Skeletal muscle satellite cell (primary cell): ENCODE data around the gene RUFY2.

Experiments
- H3K27me3 ChIP-seq: 2 replicates; pipeline ENCODE4 v1.7.0; 2013; ENCODE audit warnings: low read length; ENCODE audit not compliant: control insufficient read depth, insufficient read depth
- H3K36me3 ChIP-seq: 2 replicates; pipeline ENCODE4 v1.7.0; 2013; ENCODE audit warnings: mild to moderate bottlenecking, control low read depth, low read length; ENCODE audit not compliant: insufficient read depth
- H3K4me1 ChIP-seq: 2 replicates; pipeline ENCODE4 v1.7.0; 2013; ENCODE audit warnings: low read length; ENCODE audit not compliant: control insufficient read depth, insufficient read depth
- H3K4me2 ChIP-seq: 2 replicates; pipeline ENCODE4 v1.7.0; 2013; ENCODE audit warnings: mild to moderate bottlenecking, low read length
- H3K4me3 ChIP-seq: 2 replicates; pipeline ENCODE4 v1.7.0; 2013; ENCODE audit warnings: low read length
- H3K9ac ChIP-seq: 2 replicates; pipeline ENCODE4 v1.7.0; 2013; ENCODE audit warnings: mild to moderate bottlenecking, low read depth, low read length, moderate library complexity
- H3K9me3 ChIP-seq: replicated peaks from 2 replicates; pipeline ENCODE4 v1.7.0; 2013; ENCODE audit warnings: mild to moderate bottlenecking, control low read depth, low read length

The RUFY2 gene

DNA sequence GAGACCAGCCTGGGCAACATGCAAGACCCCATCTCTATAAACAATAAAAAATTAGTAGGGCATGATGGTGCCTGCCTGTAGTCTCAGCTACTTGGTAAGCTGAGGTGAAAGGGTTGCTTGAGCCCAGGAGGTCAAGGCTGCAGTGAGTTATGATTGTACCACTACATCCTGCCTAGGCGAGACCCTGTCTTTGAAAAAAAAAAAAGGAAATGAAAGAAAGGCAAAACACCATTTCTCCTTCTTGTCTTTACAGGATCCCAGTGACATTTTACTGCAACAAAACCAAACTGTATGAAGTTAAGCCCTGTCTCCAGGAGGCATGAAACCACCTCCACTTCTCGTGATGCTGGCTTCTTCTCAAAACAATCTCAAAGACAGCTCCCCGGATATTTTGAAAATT, 44.5 kb downstream of the RUFY2 start:
- Histone ChIP-seq H3K27me3 (no peaks in the 10 kb centered on the region), H3K9ac (no peak overlapping the region), H3K4me1 (no peaks in the 10 kb centered on the region), H3K4me3 (no peak overlapping the region), H3K9me3 (no peaks in the 10 kb centered on the region), H3K4me2 (no peak overlapping the region), H3K36me3 (peaks cover 55% of the 10 kb centered on the region)

DNA sequence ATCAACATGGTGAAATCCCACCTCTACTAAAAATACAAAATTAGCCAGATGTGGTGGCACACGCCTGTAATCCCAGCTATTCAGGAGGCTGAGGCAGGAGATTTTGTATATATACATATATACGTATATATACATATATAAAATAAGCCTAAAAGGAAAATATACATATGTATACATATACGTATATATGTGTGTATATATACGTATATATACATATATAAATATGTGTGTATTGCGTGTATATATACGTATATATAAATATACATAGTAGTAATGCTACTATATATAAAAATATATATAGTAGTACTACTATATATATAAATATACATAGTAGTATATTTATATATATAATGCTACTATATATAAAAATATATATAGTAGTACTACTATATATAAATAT, 47.9 kb downstream of the RUFY2 start:
- Histone ChIP-seq H3K4me2 (no peak overlapping the region), H3K9ac (no peak overlapping the region), H3K27me3 (no peaks in the 10 kb centered on the region), H3K9me3 (no peaks in the 10 kb centered on the region), H3K36me3 (peaks cover 55% of the 10 kb centered on the region), H3K4me1 (no peaks in the 10 kb centered on the region), H3K4me3 (no peak overlapping the region)

DNA sequence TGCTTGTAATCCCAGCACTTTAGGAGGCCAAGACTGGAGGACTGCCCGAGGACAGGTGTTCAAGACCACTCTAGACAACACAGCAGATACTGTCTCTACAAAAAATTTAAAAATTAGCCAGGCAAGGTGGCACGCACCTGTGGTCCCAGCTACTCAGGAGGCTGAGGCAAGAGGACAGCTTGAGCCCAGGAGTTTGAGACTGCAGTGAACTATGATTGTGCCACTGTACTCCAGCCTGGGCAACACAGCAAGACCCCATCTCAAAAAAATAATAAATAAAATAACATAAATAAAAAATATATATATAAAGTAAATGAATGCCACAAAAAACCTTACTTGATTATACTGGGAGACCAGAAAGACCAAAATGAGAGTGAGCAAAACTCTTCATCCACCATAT, 53.5 kb downstream of the RUFY2 start:
- Histone ChIP-seq H3K36me3 (peaks cover 34% of the 10 kb centered on the region), H3K4me3 (no peak overlapping the region)

DNA sequence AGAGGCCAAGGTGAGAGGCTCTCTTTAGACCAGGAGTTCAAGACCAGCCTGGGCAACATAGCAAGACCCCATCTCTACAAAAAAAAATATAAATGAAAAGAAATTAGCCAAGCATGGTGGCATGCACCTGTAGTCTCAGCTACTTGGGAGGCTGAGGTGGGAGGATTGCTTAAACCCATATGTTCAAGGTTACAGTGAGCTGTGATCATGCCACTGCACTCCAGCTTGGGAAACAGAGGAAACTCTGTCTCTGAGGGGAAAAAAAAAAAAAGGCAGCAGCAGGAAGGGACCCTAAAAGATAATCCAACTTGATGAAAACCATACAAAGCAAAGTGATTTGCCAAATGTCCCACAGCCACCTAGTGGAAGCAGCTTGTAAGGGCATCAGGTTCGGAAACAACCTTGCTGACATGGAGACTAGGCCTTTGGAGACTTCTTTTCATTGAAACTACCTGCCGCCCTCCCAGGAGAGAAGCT, 58.8 kb downstream of the RUFY2 start:
- Histone ChIP-seq H3K4me1 (peaks cover 10% of the 10 kb centered on the region), H3K4me2 (no peak overlapping the region), H3K36me3 (peaks cover 48% of the 10 kb centered on the region), H3K9ac (no peak overlapping the region), H3K4me3 (no peak overlapping the region), H3K9me3 (no peaks in the 10 kb centered on the region), H3K27me3 (no peaks in the 10 kb centered on the region)

More for the DNA sequence above, 53.5 kb downstream of the RUFY2 start:
- H3K27me3 ChIP-seq: no peaks in the 10 kb centered on the region
- H3K4me2 ChIP-seq: no peak overlapping the region
- no peaks in the 10 kb centered on the region for H3K4me1 ChIP-seq
- H3K9ac ChIP-seq: no peak overlapping the region
- H3K9me3 ChIP-seq: no peaks in the 10 kb centered on the region

DNA sequence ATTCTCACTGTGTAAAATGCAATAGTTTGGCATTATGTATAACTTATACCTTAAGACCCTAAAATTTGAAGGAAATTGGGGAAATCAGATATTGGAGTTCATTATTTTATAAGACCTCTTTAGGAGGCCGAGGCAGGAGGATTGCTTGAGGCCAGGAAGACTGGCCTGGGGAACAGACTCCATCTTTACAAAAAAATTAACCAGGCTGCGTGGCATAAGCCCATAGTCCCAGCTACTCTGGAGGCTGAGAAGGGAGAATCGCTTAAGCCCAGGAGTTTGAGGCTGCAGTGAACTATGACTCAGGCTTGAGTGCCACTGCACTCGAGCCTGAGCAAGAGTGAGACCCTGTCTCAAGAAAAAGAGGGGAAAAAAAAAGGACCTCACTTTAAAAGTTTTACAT, 60.3 kb downstream of the RUFY2 start:
- no peak overlapping the region for H3K9ac ChIP-seq
- H3K4me1 ChIP-seq: peaks cover 16% of the 10 kb centered on the region
- H3K4me3 ChIP-seq: no peak overlapping the region
- no peak overlapping the region for H3K4me2 ChIP-seq
- no peaks in the 10 kb centered on the region for H3K27me3 ChIP-seq
- no peaks in the 10 kb centered on the region for H3K9me3 ChIP-seq
- peaks cover 51% of the 10 kb centered on the region for H3K36me3 ChIP-seq

DNA sequence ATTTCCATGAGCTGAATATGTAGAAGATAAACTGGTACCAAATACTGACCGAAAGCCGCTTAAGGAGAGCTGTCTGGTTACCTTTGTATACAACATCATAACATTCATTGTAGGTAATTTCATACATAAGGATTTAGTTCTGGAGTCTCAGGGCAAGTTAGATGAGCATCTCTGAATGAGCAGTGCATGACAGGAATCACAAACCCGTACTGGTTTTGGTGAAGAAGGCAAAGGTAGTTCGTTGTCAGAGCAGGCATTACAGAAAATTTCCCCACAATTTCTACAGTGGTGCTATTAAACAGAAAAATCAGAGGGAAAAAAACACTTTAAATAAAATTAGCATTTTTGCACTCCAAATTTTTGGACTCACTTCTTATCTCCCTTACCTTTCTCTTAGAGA, 61.5 kb downstream of the RUFY2 start:
- Histone ChIP-seq H3K27me3 (no peaks in the 10 kb centered on the region), H3K36me3 (peaks cover 63% of the 10 kb centered on the region), H3K4me3 (no peak overlapping the region), H3K9me3 (no peaks in the 10 kb centered on the region), H3K4me1 (peaks cover 16% of the 10 kb centered on the region), H3K9ac (no peak overlapping the region), H3K4me2 (no peak overlapping the region)

DNA sequence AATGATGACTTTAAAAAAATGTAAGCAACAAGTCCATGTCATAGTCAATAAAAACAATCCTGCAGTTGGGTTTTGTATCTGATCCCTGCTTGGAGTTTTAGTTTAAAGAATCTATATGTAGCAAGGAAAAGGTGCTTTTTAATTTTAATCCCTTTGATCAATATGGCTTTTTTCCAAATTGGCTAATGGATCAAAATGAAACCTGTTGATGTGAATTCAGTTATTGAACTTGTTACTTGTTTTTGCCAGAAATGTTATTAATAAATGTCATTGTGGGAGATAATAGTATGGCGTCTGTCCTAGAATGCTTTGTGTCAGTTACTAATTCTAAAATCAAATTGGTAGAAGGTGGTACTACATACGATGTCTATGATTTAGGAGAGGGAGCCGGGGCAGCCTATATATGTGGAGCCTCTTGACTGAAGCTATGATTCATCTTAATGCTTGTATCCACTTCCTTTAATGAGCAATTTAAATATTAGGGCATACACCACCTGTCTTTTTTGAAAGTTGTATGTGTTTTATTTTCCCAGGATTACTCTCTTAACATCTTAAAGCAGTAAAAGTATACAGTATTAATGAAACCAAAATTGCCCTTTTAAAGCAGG, 64.1 kb downstream of the RUFY2 start:
- peaks cover 88% of the 10 kb centered on the region for H3K36me3 ChIP-seq
- H3K27me3 ChIP-seq: no peaks in the 10 kb centered on the region
- H3K4me3 ChIP-seq: no peak overlapping the region
- no peaks in the 10 kb centered on the region for H3K9me3 ChIP-seq
- H3K4me2 ChIP-seq: no peak overlapping the region
- H3K9ac ChIP-seq: no peak overlapping the region
- H3K4me1 ChIP-seq: peaks cover 16% of the 10 kb centered on the region

DNA sequence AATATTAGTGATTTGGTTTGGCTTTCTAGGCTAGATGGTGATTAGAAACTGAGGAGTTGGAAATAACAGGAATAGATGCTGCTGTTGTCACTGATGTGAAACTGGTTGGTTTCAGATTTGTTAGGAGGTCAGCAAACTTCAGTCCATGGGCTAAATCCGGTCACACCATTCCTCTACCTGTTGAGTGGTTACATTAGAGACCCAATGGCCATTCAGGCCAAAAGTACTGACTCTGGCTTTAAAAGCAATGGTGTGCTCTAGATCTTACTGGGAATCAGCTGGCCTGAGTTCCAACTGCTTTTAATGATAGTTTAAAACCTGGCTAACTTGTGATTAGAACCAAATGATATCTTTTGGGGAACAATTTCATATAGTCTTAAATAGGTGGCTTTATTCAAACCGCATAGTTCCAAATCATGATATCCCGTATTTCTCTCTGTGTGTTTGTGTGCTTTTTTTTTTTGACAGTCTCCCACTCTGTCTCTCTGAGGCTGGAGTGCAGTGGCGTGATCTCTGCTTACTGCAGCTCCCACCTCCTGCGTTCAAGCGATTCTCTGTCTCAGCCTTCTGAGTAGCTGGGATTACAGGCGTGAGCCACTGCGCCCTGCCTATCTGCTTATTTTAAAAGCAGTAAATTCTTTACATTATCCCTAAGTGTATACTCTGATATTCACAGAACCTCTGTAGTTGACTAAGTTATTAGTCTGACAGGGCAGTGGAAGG, 66.6 kb downstream of the RUFY2 start:
- Histone ChIP-seq H3K36me3 (peaks cover 85% of the 10 kb centered on the region), H3K9ac (no peak overlapping the region), H3K9me3 (no peaks in the 10 kb centered on the region), H3K4me1 (peaks cover 38% of the 10 kb centered on the region), H3K4me2 (no peak overlapping the region), H3K27me3 (no peaks in the 10 kb centered on the region), H3K4me3 (no peak overlapping the region)

DNA sequence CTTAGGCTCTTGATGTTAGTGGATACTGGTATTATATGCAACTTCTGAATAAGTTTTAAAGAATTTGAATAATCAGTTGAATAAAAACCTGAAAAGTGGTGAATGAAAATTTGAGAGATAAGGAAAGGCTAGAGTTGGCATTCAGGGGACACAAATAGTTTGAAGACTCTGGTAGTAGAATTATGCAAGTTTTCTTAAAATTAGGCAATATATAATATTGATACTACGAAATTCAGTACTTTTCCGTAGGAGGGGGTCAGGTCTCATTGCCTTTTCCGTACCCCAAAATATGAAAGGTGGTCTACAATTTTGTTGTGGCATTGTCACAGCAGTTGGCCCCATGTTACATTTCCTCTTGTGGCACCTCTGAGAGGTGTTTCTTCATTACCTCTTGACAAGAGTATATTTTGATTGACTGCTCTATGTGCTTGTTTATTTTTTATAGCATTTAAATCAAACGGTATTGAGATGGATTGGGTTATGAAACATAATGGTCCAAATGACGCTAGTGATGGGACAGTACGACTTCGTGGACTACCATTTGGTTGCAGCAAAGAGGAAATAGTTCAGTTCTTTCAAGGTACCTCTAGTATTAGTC, 70.2 kb downstream of the RUFY2 start:
- Histone ChIP-seq H3K9me3 (no peaks in the 10 kb centered on the region), H3K27me3 (no peaks in the 10 kb centered on the region), H3K4me3 (peak overlapping the region; percentile 96), H3K9ac (no peak overlapping the region), H3K4me1 (peaks cover 23% of the 10 kb centered on the region), H3K36me3 (peaks cover 53% of the 10 kb centered on the region), H3K4me2 (peak overlapping the region; percentile 97)

DNA sequence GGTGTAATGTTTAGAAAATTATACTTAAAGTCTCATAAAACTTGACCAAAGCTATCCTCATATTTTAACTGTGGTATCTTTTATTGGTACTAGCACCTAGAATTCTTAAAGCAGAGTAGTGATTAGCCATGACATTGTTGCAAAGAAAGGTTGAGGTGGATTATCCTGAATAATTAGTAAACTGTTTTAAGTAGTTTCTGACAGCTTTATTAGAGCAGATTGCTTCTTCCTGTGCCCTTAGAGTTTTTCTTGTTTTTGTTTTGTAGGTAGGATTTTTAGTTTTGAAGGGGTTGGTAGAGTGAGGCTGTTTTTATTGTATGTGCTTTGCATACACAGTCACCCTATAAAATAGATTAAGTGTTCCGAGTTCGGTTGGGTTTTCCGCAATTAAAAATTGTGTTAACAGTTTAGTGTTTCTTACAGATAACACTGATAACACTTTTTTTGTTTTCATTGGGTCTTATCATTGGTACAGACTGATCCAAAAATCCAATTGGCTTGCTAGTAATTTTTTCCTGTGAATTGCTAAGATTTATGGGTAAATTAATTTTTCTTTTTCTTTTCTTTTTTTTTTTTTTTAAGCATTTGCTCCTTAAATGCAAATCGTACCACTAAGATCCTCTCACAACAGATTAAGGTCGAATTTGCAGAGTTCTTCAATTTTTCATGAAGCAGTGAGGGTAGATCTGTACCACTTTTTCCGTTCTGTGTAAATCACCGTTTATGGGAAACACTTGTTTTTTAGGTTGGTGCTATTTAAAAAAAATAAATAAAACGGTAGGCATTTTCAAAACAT, 72.2 kb downstream of the RUFY2 start:
- peaks cover 33% of the 10 kb centered on the region for H3K4me1 ChIP-seq
- no peaks in the 10 kb centered on the region for H3K27me3 ChIP-seq
- peak overlapping the region; percentile 96 for H3K4me3 ChIP-seq
- H3K4me2 ChIP-seq: peak overlapping the region; percentile 97
- no peaks in the 10 kb centered on the region for H3K9me3 ChIP-seq
- peaks cover 33% of the 10 kb centered on the region for H3K36me3 ChIP-seq
- H3K9ac ChIP-seq: peak overlapping the region; percentile 100
